GM21528 (cell line): ENCODE results near the gene AQP2.

Source experiments
- ATAC-seq: cut with Tn5 transposase; IDR thresholded peaks from one replicate; pipeline ENCODE4 v1.9.1; 2021; ENCODE audit warnings: mild to moderate bottlenecking, moderate library complexity; ENCODE audit not compliant: unreplicated experiment, low FRiP score

The AQP2 gene

GRCh38 chr12:49967777-49968250, 17.3 kb downstream of the AQP2 start:
- no peak for ATAC-seq

GRCh38 chr12:49968471-49968870, 17.9 kb downstream of the AQP2 start:
- no peak for ATAC-seq

- no peak for ATAC-seq
Observed at GRCh38 chr12:49969027-49969426, 18.5 kb downstream of the AQP2 start.

GRCh38 chr12:49969651-49970429, 19.3 kb downstream of the AQP2 start:
- ATAC-seq: no peak

GRCh38 chr12:49970658-49971057, 20.1 kb downstream of the AQP2 start:
- no peak for ATAC-seq

GRCh38 chr12:49971141-49971540, 20.6 kb downstream of the AQP2 start:
- no peak for ATAC-seq

GRCh38 chr12:49972129-49972528, 21.6 kb downstream of the AQP2 start:
- ATAC-seq: no peak

GRCh38 chr12:49972641-49973360, 22.3 kb downstream of the AQP2 start, which contains the start of gene AQP6:
Gene AQP6, plus strand, starts transcription at chr12:49972947. Its CDS starts 227 bp downstream, at chr12:49973174.
- ATAC-seq: no peak

- no peak for ATAC-seq
Observed at GRCh38 chr12:49973361-49973830, 22.9 kb downstream of the AQP2 start.

GRCh38 chr12:49974231-49974675, 23.7 kb downstream of the AQP2 start:
- ATAC-seq: no peak

GRCh38 chr12:49974677-49975317, 24.3 kb downstream of the AQP2 start:
- ATAC-seq: no peak

GRCh38 chr12:49975318-49975761, 24.8 kb downstream of the AQP2 start:
- ATAC-seq: no peak

- ATAC-seq: no peak
Observed at GRCh38 chr12:49976557-49976956, 26.0 kb downstream of the AQP2 start.

GRCh38 chr12:49978125-49978524, 27.6 kb downstream of the AQP2 start:
- no peak for ATAC-seq

- ATAC-seq: no peak
Observed at GRCh38 chr12:49979016-49979586, 28.6 kb downstream of the AQP2 start.

GRCh38 chr12:49979791-49980190, 29.3 kb downstream of the AQP2 start:
- no peak for ATAC-seq

- ATAC-seq: no peak
Observed at GRCh38 chr12:49980501-49981349, 30.2 kb downstream of the AQP2 start.

GRCh38 chr12:49982246-49983087, 31.9 kb downstream of the AQP2 start:
- ATAC-seq: no peak

GRCh38 chr12:49983892-49984291, 33.4 kb downstream of the AQP2 start:
- ATAC-seq: no peak
